GM18867 (cell line): ENCODE data around the gene OLFML2A.

Source experiments
- ATAC-seq: cut with Tn5 transposase; IDR thresholded peaks from one replicate; pipeline ENCODE4 v1.9.1; 2021; ENCODE audit warnings: mild to moderate bottlenecking, moderate library complexity; ENCODE audit not compliant: unreplicated experiment

OLFML2A gene

GRCh38 chr9:124852121-124852828, 75.3 kb downstream of the OLFML2A start:
- ATAC-seq = no peak

- ATAC-seq = peak; percentile 74
Observed at GRCh38 chr9:124852829-124853531, 76.0 kb downstream of the OLFML2A start, which contains the start of gene WDR38. WDR38 (plus strand) TSS chr9:124853460; CDS start chr9:124853532, 72 bp downstream.

GRCh38 chr9:124853605-124854143, 76.7 kb downstream of the OLFML2A start:
- ATAC-seq = no peak

GRCh38 chr9:124854161-124854560, 77.2 kb downstream of the OLFML2A start:
- ATAC-seq = no peak

- ATAC-seq = no peak
Observed at GRCh38 chr9:124854822-124855221, 77.9 kb downstream of the OLFML2A start.

GRCh38 chr9:124855566-124855943, 78.6 kb downstream of the OLFML2A start:
- ATAC-seq = no peak

- no peak for ATAC-seq
Observed at GRCh38 chr9:124855944-124856765, 79.2 kb downstream of the OLFML2A start.

GRCh38 chr9:124857533-124858162, 80.7 kb downstream of the OLFML2A start:
- ATAC-seq = no peak

GRCh38 chr9:124858330-124859046, 81.6 kb downstream of the OLFML2A start:
- ATAC-seq = no peak

GRCh38 chr9:124859803-124860581, 83.1 kb downstream of the OLFML2A start:
- ATAC-seq = no peak

GRCh38 chr9:124860582-124861341, 83.8 kb downstream of the OLFML2A start:
- no peak for ATAC-seq

GRCh38 chr9:124861342-124862229, 84.7 kb downstream of the OLFML2A start, which contains the start of the genes ARPC5L and RPL35:
ARPC5L (plus strand) TSS chr9:124862130; CDS start chr9:124869291, 7,161 bp downstream.
RPL35 (minus strand) TSS chr9:124861957; CDS start chr9:124861912, 45 bp downstream.
- peak; percentile 89 for ATAC-seq

- no peak for ATAC-seq
Observed at GRCh38 chr9:124863371-124863871, 86.5 kb downstream of the OLFML2A start.
